PC-9 (cell line): ENCODE results near the gene SLC12A2. TPM values are rescaled to one million over a fixed set of nuclear protein-coding genes. Genes with fewer than 3 reads are reported as not detected.

Experiments
- BruUV-seq: library from RNA; stranded (reverse); fragments of 400-500 nt; replicated peaks from 2 replicates; lab custom pipeline; 2021; lab: Mats Ljungman, UMichigan
- CTCF ChIA-PET: fragments of 300-600 bp; sonication (Branson Sonifier 250); formaldehyde crosslinking; loops from one replicate; lab custom pipeline; 2022; ENCODE audit warnings: antibody characterized with exemption; lab: Charles Lee
- POLR2A ChIA-PET: fragments of 300-600 bp; sonication (Branson Sonifier 250); formaldehyde crosslinking; loops from one replicate; lab custom pipeline; 2022; ENCODE audit warnings: antibody characterized with exemption; ENCODE audit not compliant: unreplicated experiment; lab: Charles Lee
- DNase-seq, 2 experiments: peaks; one replicate each; pipeline versions ENCODE4 v3.0.0 to v3.0.0-alpha.2; 2015 to 2022; ENCODE audit warnings: mixed read lengths in 1 of 2
- H2AFZ ChIP-seq: fragments of 200-600 bp; sonication (generic); 2 replicates; pipeline ENCODE4 v1.8.1; 2017; ENCODE audit warnings: antibody characterized with exemption
- H3F3A ChIP-seq: fragments of 200-600 bp; sonication (generic); 2 replicates; pipeline ENCODE4 v1.8.1; 2017; ENCODE audit warnings: antibody characterized with exemption, mild to moderate bottlenecking, low read depth; ENCODE audit not compliant: insufficient read depth
- H3K27ac ChIP-seq: fragments of 200-600 bp; sonication (generic); 2 replicates; pipeline ENCODE4 v1.6.1; 2016; ENCODE audit warnings: mixed run types
- H3K27me3 ChIP-seq: fragments of 200-600 bp; sonication (generic); 2 replicates; pipeline ENCODE4 v1.6.1; 2016; ENCODE audit warnings: low read depth, mixed run types; ENCODE audit not compliant: insufficient read depth
- H3K36me3 ChIP-seq: fragments of 200-600 bp; sonication (generic); 2 replicates; pipeline ENCODE4 v1.6.1; 2016; ENCODE audit warnings: low read depth, mixed run types
- H3K4me1 ChIP-seq: fragments of 200-600 bp; sonication (generic); replicated peaks from 2 replicates; pipeline ENCODE4 v1.6.1; 2016; ENCODE audit warnings: mixed run types; ENCODE audit not compliant: insufficient read depth
- H3K4me2 ChIP-seq: fragments of 200-600 bp; sonication (generic); 2 replicates; pipeline ENCODE4 v1.6.1; 2017; ENCODE audit warnings: mixed run types
- H3K4me3 ChIP-seq: fragments of 200-600 bp; sonication (generic); 2 replicates; pipeline ENCODE4 v1.6.1; 2016; ENCODE audit warnings: mixed run types
- H3K79me2 ChIP-seq: fragments of 200-600 bp; sonication (generic); 2 replicates; pipeline ENCODE4 v1.6.1; 2017; ENCODE audit warnings: low read depth, mixed run types
- H3K9me2 ChIP-seq: fragments of 200-600 bp; sonication (generic); 2 replicates; pipeline ENCODE4 v1.8.1; 2017; ENCODE audit warnings: mild to moderate bottlenecking; ENCODE audit not compliant: insufficient read depth
- H3K9me3 ChIP-seq: fragments of 200-600 bp; sonication (generic); 2 replicates; pipeline ENCODE4 v1.8.1; 2016; ENCODE audit warnings: low read depth; ENCODE audit not compliant: insufficient read depth
- H4K20me1 ChIP-seq: fragments of 200-600 bp; sonication (generic); 2 replicates; pipeline ENCODE4 v1.8.1; 2017; ENCODE audit not compliant: insufficient read depth
- EZH2 ChIP-seq: fragments of 200-600 bp; sonication (generic); IDR thresholded peaks from 2 replicates; pipeline ENCODE4 v1.8.0; 2017; ENCODE audit warnings: antibody characterized with exemption, low read depth
- intact Hi-C: fragments of 100-400 bp; cut with micrococcal nuclease; formaldehyde crosslinking; loops from one replicate; pipeline ENCODE4 v1.10.0; 2022; ENCODE audit not compliant: unreplicated experiment
- total RNA-seq: library from RNA; stranded (reverse); gene quantifications from 2 replicates; pipeline ENCODE4 v1.2.3, GENCODE V29; 2021
- TF ChIP-seq, protein P1 (sequence below): fragments of 200-600 bp; sonication (generic); conservative IDR thresholded peaks from 2 replicates; pipeline ENCODE4 v1.6.1; 2017; ENCODE audit warnings: mixed run types, antibody characterized with exemption, mild to moderate bottlenecking, moderate library complexity

SLC12A2 gene
- total RNA-seq, 1 experiment from 2014 or later: 24.4 TPM

DNA sequence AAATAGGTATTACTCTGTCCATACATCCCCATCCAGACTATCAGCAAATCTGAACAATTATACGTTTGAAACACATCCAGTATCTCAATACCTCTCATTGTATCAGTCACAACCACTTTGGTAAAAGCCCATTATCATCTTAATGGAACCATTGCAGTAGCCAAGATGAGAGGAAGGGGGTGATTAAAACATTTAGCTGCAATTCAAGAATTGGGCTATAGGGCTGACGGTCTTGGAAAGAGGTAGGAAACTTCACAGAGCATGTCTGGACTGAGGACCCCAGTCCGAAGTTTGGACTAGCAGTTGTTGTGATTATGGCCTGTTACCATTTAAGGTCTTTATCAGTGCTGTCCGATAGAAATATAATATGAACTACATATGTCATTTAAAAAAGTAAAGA, 8.6 kb downstream of the SLC12A2 start:
- no peak overlapping the region for H3K4me3 ChIP-seq
- DNase-seq: no peak
- no peaks in the 10 kb centered on the region for H3K9me2 ChIP-seq
- no peak overlapping the region for H3K4me2 ChIP-seq
- BruUV-seq: no TSS peak
- no peak overlapping the region for H3K27ac ChIP-seq
- POLR2A ChIA-PET: interaction anchor here (0.5 kb wide), 1 partner anchor 11 kb away, joined by 22 read pairs; no protein-coding TSS in a partner anchor
- peaks cover 5% of the 10 kb centered on the region for H3K4me1 ChIP-seq
- no peaks in the 10 kb centered on the region for H3K27me3 ChIP-seq
- peaks cover 79% of the 10 kb centered on the region for H3K79me2 ChIP-seq
- no peak overlapping the region for H2AFZ ChIP-seq
- no peaks in the 10 kb centered on the region; the same call in 1 of the 2 replicates for H3F3A ChIP-seq
- TF ChIP-seq, protein P1, sequence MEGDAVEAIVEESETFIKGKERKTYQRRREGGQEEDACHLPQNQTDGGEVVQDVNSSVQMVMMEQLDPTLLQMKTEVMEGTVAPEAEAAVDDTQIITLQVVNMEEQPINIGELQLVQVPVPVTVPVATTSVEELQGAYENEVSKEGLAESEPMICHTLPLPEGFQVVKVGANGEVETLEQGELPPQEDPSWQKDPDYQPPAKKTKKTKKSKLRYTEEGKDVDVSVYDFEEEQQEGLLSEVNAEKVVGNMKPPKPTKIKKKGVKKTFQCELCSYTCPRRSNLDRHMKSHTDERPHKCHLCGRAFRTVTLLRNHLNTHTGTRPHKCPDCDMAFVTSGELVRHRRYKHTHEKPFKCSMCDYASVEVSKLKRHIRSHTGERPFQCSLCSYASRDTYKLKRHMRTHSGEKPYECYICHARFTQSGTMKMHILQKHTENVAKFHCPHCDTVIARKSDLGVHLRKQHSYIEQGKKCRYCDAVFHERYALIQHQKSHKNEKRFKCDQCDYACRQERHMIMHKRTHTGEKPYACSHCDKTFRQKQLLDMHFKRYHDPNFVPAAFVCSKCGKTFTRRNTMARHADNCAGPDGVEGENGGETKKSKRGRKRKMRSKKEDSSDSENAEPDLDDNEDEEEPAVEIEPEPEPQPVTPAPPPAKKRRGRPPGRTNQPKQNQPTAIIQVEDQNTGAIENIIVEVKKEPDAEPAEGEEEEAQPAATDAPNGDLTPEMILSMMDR: no peak
- TF ChIP-seq EZH2: no peak
- H3K9me3 ChIP-seq: peaks cover 11% of the 10 kb centered on the region
- CTCF ChIA-PET: interaction anchor here (0.8 kb wide), 1 partner anchor 214 kb away, joined by 6 read pairs; no protein-coding TSS in a partner anchor
- H4K20me1 ChIP-seq: 0 out of 2 replicates have a peak, but pooled peaks cover under 1% of the 10 kb centered on the region
- intact Hi-C loops: no loop called here
- H3K36me3 ChIP-seq: 0 out of 2 replicates have a peak, but pooled peaks cover 4% of the 10 kb centered on the region

- Histone ChIP-seq H3K27me3 (no peaks in the 10 kb centered on the region), H3K4me1 (no peaks in the 10 kb centered on the region; the same call in 1 of the 2 replicates), H3K9me3 (peaks cover 19% of the 10 kb centered on the region), H3K4me2 (no peak overlapping the region), H3K36me3 (0 out of 2 replicates have a peak, but pooled peaks cover 4% of the 10 kb centered on the region), H3F3A (no peaks in the 10 kb centered on the region; the same call in 1 of the 2 replicates), H3K4me3 (no peak overlapping the region), H3K79me2 (peaks cover 70% of the 10 kb centered on the region), H3K27ac (no peak overlapping the region), H2AFZ (no peak overlapping the region), H3K9me2 (no peaks in the 10 kb centered on the region), H4K20me1 (no peaks in the 10 kb centered on the region)
- no peak for DNase-seq
- ChIA-PET CTCF (no interaction called here), POLR2A (no interaction called here)
- intact Hi-C loops: no loop called here
- no TSS peak for BruUV-seq
- TF ChIP-seq, protein P1: no peak
Observed at GRCh38 chr5:128093368-128093767, 9.8 kb downstream of the SLC12A2 start.

- Histone ChIP-seq H3F3A (no peaks in the 10 kb centered on the region; the same call in 1 of the 2 replicates), H3K4me1 (no peaks in the 10 kb centered on the region), H3K79me2 (peaks cover 69% of the 10 kb centered on the region), H2AFZ (no peak overlapping the region), H3K36me3 (peaks cover 9% of the 10 kb centered on the region; the same call in 1 of the 2 replicates), H3K27me3 (no peaks in the 10 kb centered on the region), H3K27ac (no peak overlapping the region), H3K9me2 (no peaks in the 10 kb centered on the region), H3K9me3 (peaks cover 19% of the 10 kb centered on the region), H3K4me3 (no peak overlapping the region), H4K20me1 (no peaks in the 10 kb centered on the region; the same call in 1 of the 2 replicates), H3K4me2 (no peak overlapping the region)
- ChIA-PET CTCF (no interaction called here), POLR2A (no interaction called here)
- no peak for DNase-seq
- no TSS peak for BruUV-seq
- intact Hi-C loops: no loop called here
- TF ChIP-seq, protein P1: no peak
- TF ChIP-seq EZH2: no peak
Observed at GRCh38 chr5:128097224-128097623, 13.7 kb downstream of the SLC12A2 start.
